ENCODE results near the gene CAPN9.

- TF ChIP-seq CTCF (IDR thresholded peaks at IDR 0.05) (no peak), POLR2A (IDR thresholded peaks at IDR 0.05) (no peak)
These were observed 71.2 kb downstream of the CAPN9 start for GRCh38 chr1:230818367-230818766.
